Lung (tissue), 12 donors: ENCODE data around the gene DLL3. TPM values are rescaled to one million over a fixed set of nuclear protein-coding genes. Genes with fewer than 3 reads are reported as not detected.
A peak's percentile ranks its signal among the peaks of the same experiment; 100 is the strongest.

Experiments
- ATAC-seq: fragments of 200-7000 bp; cut with Tn5 transposase; one replicate; pipeline ENCODE4 v1.9.1; 2020; ENCODE audit warnings: moderate number of reproducible peaks; ENCODE audit not compliant: insufficient read depth, low FRiP score
- DNase-seq, 3 donors: peaks; one replicate each; pipeline ENCODE4 v3.0.0-alpha.2; 2013 to 2017
- H3K27ac ChIP-seq, 2 donors: one replicate each; pipeline ENCODE4 v1.5.1; 2013; ENCODE audit warnings: mild to moderate bottlenecking in 2 of 2, moderate library complexity in 2 of 2, control low read depth in 1 of 2, inconsistent platforms in 1 of 2, low read depth in 1 of 2, low read length in 1 of 2
- H3K27me3 ChIP-seq, 3 donors: one replicate each; pipeline ENCODE4 v1.5.1; 2013; ENCODE audit warnings: low read length in 2 of 3; ENCODE audit not compliant: control insufficient read depth in 3 of 3, insufficient read depth in 3 of 3
- H3K36me3 ChIP-seq, 4 donors: one replicate each; pipeline ENCODE4 v1.5.1; 2013; ENCODE audit warnings: low read length in 4 of 4, mild to moderate bottlenecking in 1 of 4, moderate library complexity in 1 of 4; ENCODE audit not compliant: control insufficient read depth in 4 of 4, insufficient read depth in 4 of 4
- H3K4me1 ChIP-seq, 5 donors: one replicate each; pipeline ENCODE4 v1.5.1; 2013; ENCODE audit warnings: low read length in 5 of 5, mild to moderate bottlenecking in 2 of 5, moderate library complexity in 1 of 5; ENCODE audit not compliant: control insufficient read depth in 5 of 5, insufficient read depth in 5 of 5
- H3K4me3 ChIP-seq: one replicate; pipeline ENCODE4 v1.5.1; 2013; ENCODE audit warnings: mild to moderate bottlenecking, control low read depth, moderate library complexity
- H3K9ac ChIP-seq, 2 donors: one replicate each; pipeline ENCODE4 v1.5.1; 2013; ENCODE audit warnings: low read length in 2 of 2, control low read depth in 1 of 2; ENCODE audit not compliant: insufficient read depth in 1 of 2
- H3K9me3 ChIP-seq, 4 donors: one replicate each; pipeline ENCODE4 v1.5.1; 2013; ENCODE audit warnings: low read length in 3 of 4, mild to moderate bottlenecking in 1 of 4, moderate library complexity in 1 of 4; ENCODE audit not compliant: control insufficient read depth in 4 of 4, insufficient read depth in 3 of 4
- CTCF ChIP-seq: IDR thresholded peaks from 2 replicates; pipeline ENCODE4 v1.5.1; 2012; ENCODE audit warnings: mild to moderate bottlenecking; ENCODE audit errors: control extremely low read depth, extremely low read depth
- whole genome bisulfite sequencing, 2 donors: extraction: QIAGEN DNeasy Blood & Tissue Kit; methylation state at CpG; one replicate each; pipeline ENCODE4 v1.1.7; 2013; 5-methylcytosine and 5-hydroxymethylcytosine counted together
- polyA plus RNA-seq, 2 donors: library from polyadenylated mRNA; stranded (reverse); fragments of 200-250 nt; gene quantifications; one replicate each; pipeline ENCODE4 v1.2.1, GENCODE V29; 2013
- total RNA-seq, 2 donors: library from RNA; depleted of rRNA in 1 of 2; stranded (reverse); fragments of >200 nt in 1 of 2; gene quantifications; one replicate each; pipeline ENCODE4 v1.2.1, GENCODE V29; 2014 to 2021
- donor health status: control.
- donor health status: control.
- donor health status: Bipolar disorder and iron deficiency.
- donor health status: healthy.
- donor health status: DM: yes; HTN: yes; CAD: no.

DLL3 gene
- total and polyA plus RNA-seq, 4 donors, result 0.07 TPM; not detected in 3

GRCh38 chr19:39531834-39532232 is 33.1 kb downstream of the DLL3 start:
- peak overlapping the region; percentile 79 to 85 for H3K27ac ChIP-seq
- peak overlapping the region; percentile 76 for H3K4me3 ChIP-seq
- no peaks in the 10 kb centered on the region for H3K27me3 ChIP-seq
- no peaks in the 10 kb centered on the region for H3K36me3 ChIP-seq
- H3K9ac ChIP-seq, result peak overlapping the region; percentile 93 to 95
- TF ChIP-seq CTCF, result no peak
- WGBS, 2 donors, result 37 to 54% methylated on average over 14 of the region's 14 CpGs
- no peaks in the 10 kb centered on the region for H3K9me3 ChIP-seq
- H3K4me1 ChIP-seq, result peaks cover 0 to 7% (median 0%) of the 10 kb centered on the region in 5 donors
- DNase-seq (no peak), ATAC-seq (no peak)

GRCh38 chr19:39532233-39533002 is 33.7 kb downstream of the DLL3 start, which contains the start of gene EID2B:
EID2B (minus strand) TSS chr19:39532852; CDS start chr19:39532802, 50 bp downstream.
- TF ChIP-seq CTCF, result peak; percentile 99
- 0 to 1% methylated on average over 65 of the region's 65 CpGs for WGBS, 2 donors

GRCh38 chr19:39533003-39533512 is 34.3 kb downstream of the DLL3 start:
- Histone ChIP-seq H3K9me3 (no peaks in the 10 kb centered on the region), H3K4me1 (peaks cover 0 to 9% (median 0%) of the 10 kb centered on the region in 5 donors), H3K9ac (no peak overlapping the region), H3K36me3 (no peaks in the 10 kb centered on the region), H3K27ac (no peak overlapping the region), H3K27me3 (no peaks in the 10 kb centered on the region), H3K4me3 (no peak overlapping the region)
- no peak for TF ChIP-seq CTCF
- 19 to 27% methylated on average over 12 of the region's 12 CpGs for WGBS, 2 donors
- DNase-seq (no peak), ATAC-seq (no peak)

More at GRCh38 chr19:39532233-39533002, 33.7 kb downstream of the DLL3 start, which contains the start of gene EID2B:
- H3K27ac ChIP-seq, result peak within 1 kb of the TSS; percentile 79 to 85
- peak within 1 kb of the TSS; percentile 76 for H3K4me3 ChIP-seq
- H3K36me3 ChIP-seq, result no peaks in the 10 kb centered on the region
- H3K9me3 ChIP-seq, result no peaks in the 10 kb centered on the region
- DNase-seq, result peak; percentile 97 to 98 (median 98)
- peak within 1 kb of the TSS; percentile 93 to 95 for H3K9ac ChIP-seq
- no peaks in the 10 kb centered on the region for H3K27me3 ChIP-seq
- H3K4me1 ChIP-seq, result peaks cover 0 to 7% (median 0%) of the 10 kb centered on the region in 5 donors
- ATAC-seq, result peak; percentile 92
